GM18870 (cell line): ENCODE data around the gene SH3BP4.

Experiments used
- ATAC-seq: cut with Tn5 transposase; IDR thresholded peaks from one replicate; pipeline ENCODE4 v1.9.1; 2021; ENCODE audit warnings: moderate library complexity; ENCODE audit not compliant: unreplicated experiment

SH3BP4 gene

DNA sequence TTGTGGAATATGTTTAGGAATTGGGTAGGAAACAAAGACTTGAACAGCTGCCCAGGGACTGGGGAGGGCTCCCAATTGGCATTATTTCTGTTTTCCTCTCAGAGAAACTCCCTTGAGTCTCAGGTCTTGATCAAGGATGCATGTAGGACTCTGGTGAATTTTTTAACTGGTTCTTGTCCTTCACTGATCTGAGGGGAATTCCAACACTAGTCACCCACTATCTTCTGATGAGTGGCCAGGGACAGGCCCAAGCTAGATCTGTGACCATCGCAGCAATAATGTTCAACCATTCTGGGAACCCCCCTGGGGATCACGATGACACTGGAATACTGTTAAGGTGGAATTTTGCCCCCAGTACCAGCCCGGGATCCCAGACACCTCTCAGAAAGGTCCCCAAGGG, 132.0 kb downstream of the SH3BP4 start:
- no peak for ATAC-seq

DNA sequence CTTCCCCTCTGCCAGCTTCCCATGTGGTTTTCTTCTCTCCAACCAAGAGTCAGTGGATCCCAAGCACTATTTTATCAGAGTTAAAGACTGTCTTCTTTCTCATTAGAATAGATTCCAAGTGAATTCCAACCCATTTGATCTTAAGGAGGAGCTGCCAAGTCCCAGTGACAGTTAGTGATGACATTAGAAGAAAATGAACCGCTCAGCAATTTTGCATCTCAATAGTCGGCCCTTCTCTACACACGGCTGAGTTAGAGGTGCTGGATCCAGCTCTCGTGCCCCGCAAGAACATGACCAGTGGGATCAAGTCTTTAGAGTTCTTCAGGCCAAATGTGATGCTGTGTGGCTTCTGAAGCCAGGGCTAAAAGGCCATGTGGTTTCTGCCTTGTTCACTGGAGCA, 132.6 kb downstream of the SH3BP4 start:
- no peak for ATAC-seq

DNA sequence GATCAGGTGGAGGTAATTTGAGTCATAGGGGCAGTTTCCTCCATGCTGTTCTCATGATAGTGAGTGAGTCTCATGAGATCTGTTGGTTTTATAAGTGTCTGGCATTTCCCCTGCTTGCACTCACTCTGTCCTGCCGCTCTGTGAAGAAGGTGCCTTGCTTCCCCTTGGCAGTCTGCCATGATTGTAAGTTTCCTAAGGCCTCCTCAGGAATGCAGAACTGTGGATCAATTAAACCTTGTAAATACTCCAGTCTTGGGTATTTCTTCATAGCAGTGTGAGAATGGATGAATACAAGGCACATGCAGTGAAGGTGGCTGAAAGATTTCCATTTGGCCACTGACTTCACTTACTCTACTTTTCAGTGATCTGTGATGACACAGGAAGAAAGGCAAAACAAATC, 133.7 kb downstream of the SH3BP4 start:
- ATAC-seq, result no peak

DNA sequence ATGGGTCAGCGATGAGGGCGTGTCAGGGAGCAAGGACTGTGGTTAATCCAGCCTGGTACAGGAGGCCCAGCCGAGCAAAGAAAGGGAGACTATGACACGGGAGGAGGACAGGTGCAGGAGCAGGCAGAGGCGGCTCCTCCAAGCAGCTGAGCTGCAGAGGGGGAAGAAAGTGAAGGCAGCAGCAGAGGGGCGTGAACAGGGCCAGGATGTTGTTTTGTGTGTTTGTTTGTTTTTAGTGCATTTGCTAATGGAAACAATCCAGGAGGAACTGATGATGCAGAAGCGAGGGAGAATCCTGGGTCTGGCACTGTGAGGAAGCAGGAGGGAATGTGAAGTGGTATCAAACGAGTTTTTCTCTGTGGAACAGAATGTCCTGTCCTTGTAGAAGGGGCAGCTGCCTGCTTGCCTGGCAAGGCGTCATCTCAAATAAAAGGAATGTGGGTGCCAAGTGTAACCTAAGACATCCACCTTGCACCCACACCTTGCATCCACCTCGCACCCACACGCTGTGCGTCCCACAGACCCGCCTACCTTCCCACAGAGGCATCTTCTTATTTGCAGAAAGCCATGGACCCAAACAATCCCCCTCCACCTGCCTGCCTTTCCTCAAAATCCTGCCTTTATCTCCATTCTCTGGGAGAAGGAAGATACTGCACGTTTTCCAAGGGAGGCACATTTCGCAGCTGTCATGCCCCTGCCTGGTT, 134.8 kb downstream of the SH3BP4 start:
- no peak for ATAC-seq

DNA sequence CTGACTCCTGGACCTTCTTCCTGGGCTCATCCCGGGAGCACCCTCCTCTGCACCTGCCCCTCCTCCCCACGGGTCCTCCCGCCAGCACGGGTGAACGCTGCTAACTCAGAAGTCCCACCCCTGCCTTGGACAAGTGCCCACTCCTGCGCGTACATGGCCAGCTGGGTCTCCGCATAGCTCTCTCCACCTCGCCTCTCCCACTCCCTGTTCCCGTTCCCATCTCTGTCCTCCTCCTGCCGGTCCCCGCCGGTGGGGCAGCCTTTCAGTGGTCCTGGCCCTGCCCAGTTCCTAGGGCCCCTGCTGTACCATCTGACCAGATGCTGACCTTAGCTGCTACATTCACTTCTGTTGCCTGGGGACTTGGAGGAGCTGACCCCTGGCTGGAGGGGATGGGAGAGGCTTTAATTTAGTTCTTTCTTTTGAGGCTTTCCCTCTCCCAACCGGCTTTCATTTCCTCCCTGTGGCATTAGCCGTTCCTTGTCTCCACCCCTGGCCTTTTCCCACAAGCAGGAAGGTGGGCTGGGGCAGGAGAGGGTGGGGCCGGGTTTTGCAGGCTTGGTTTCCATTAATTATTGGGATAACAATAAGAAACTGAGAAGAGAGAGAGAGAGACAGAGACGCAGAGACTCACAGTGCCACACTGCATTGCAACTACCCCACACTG, 136.1 kb downstream of the SH3BP4 start:
- no peak for ATAC-seq

DNA sequence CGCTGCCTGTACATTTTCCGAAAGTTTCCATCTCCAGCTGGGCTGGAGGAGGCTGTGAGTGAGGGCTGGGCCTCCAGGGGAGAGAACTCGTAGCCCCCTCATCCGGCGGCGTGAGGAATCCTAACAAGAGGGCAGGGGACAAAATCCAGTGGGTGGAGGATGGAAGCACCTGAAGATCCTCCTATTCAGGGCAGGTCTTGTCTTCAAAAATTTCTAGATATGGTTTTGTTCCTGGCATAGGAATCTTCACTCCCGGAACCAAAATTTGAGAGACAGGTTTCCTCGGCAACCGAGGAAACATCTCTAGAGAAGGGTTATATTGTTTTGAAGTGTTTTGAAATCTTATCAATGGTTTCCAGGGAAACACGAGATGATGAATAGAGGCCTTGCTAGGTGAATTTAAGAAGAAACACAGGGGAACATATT, 136.7 kb downstream of the SH3BP4 start:
- ATAC-seq, result no peak

DNA sequence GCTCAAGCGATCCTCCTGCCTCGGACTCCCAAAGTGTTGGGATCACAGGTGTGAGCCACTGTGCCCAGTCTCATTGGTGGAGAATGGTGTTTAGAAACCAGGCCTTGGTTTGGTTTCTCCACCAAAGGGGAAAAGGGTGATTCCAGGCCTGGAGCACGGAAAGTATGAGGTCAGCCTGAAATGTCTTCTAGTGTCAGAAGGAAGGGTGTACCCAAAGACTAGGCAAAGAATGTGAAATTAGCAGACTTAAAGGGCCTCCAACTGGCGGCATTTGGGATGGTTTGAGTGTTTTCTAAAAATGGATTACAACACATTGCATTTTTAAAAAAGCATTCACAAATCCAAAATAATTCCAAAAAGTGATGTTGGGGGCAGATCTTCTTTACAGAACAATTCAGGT, 139.6 kb downstream of the SH3BP4 start:
- no peak for ATAC-seq

DNA sequence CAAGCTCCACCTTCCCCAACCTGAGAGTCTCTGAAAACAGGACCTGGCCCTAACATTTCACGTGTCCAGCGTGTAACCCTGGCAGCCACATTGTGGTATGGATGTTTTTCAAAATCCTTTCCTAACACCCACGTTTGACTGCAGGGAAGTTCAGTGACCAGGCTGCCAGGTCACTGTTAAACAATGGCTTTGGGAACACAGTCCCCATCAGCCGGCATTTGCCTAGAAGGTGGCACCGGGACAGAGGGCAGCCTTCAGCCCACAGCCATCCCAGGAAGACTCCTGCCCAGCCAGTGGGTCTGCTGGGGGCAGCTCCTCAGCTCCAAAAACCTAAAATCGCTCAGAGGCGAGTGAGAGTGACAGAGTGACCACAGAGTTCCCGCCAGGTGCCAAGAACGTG, 140.2 kb downstream of the SH3BP4 start:
- no peak for ATAC-seq

DNA sequence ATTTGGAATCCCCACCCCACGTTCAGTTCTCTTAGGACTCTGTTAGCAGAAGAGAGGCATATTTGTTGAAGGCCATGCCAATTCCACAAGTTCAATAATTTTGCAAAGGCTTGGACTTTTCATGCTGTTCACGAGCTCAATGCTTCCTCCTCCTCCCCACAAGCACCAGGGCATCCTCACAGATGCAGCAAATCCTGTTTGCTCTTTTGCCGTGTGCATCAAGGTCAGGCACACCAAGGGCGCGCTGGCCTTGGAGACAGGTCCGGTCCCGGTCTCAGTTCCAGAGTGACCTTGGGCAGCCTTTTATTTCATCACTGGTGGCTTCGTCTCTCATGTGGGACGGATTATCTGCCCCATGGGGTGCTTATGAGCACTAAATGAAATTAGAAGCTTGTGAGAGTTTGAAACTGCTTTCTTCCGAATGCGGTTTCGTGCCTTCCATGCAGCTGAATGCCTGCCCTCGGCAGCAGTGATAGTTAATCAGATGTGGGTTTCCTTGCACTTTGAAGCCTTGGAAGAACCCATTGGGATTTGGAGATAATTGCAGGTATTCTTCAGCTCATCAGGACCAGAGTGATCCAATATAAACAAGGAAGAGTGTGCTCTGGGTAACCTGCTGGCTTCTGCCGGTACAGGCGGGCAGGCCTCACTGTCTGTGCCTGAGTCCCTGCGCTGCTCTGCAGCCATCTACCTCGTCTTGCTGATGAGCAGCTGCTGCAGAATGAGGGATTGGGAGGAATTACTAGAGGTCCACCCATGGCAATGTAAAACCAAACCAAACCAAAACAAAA, 140.8 kb downstream of the SH3BP4 start:
- no peak for ATAC-seq

DNA sequence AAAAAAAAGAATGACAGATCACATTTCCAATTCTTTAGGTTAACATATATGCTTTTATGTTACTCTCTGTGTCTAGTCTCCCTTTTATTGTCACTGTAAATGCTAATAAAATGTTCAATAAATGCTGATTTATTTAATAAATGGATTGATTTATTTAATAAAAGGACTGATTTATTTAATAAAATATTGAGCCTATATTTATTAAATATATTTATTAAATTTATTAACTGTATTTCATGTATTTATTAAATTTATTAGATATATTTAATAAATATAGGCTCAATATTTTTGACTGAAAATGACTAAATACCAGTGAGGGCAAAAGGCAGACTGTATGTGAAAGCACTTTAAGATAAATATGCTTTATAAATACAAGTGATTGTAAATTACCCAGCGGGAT, 142.6 kb downstream of the SH3BP4 start:
- no peak for ATAC-seq

DNA sequence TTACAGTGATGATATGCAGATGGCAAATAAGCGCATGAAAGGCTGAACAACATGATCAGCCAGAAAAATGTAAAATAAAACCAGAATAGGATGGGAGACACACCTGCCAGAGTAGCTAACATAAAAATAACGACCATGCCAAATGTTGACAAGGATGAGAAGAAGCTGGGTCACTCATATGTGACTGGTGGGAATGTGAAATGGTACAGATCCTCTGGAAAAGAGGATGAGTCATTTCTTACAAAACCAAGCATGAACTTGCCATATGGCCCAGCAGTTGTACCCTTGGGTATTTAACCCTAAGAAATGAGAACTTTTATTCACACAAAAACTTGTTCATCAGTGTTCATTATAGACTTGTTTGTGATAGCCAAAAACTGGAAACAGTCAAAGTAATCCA, 143.8 kb downstream of the SH3BP4 start:
- ATAC-seq, result no peak

DNA sequence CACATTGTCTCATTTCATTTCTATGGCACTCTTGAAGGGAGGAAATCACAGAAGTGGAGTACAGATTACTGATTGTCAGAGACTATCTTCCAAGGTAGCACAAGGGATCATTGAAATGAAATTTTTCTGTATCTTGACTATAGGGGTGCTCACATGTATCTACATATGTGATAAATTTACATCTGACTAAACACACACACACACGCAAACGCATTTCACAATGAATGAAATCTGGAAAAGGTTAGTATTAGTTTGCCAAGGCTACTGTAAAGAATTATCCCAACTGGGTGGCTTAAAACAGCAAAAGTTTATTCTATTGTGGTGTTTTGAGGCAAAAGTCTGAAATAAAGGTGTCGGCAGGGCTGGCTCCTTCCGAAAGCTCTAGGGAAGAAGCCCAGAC, 144.6 kb downstream of the SH3BP4 start:
- ATAC-seq, result no peak

DNA sequence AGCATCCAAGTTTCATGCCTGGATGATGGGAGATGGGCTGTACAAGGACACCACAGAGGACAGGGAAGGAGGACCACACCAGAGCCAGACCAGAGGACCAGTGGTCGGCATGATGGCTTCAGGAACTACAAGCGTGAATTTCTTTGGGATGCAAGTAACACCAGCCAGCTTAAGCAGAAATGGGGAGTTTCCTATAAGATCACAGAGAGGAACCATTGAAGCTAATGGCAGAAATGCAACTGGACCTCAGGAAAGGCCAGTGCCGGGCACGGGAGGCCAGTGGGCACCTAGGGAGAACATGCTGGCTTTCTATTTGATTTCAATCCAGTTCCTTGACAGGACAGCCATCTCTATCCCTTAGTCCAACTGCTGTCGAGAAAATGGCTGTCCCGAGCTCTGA, 145.4 kb downstream of the SH3BP4 start:
- ATAC-seq, result no peak

DNA sequence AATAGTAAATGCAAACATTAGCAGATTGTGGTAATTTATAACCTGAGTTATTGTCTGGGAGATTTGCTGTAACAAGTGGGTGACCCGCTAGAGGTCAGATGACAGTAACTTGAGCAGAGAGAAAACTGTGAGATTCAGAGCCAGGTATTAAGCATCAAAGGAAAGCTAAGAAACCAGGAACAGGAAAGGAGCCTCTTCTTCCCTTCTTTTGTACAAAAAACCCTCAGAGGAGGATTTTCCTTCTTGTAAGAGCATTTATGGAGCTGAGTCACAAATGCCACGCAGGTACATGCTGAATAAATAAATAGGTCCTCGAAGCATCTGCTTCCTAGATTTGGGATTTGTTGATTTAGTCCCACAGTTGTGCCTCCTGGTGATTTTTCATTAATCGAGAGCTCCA, 146.5 kb downstream of the SH3BP4 start:
- no peak for ATAC-seq

DNA sequence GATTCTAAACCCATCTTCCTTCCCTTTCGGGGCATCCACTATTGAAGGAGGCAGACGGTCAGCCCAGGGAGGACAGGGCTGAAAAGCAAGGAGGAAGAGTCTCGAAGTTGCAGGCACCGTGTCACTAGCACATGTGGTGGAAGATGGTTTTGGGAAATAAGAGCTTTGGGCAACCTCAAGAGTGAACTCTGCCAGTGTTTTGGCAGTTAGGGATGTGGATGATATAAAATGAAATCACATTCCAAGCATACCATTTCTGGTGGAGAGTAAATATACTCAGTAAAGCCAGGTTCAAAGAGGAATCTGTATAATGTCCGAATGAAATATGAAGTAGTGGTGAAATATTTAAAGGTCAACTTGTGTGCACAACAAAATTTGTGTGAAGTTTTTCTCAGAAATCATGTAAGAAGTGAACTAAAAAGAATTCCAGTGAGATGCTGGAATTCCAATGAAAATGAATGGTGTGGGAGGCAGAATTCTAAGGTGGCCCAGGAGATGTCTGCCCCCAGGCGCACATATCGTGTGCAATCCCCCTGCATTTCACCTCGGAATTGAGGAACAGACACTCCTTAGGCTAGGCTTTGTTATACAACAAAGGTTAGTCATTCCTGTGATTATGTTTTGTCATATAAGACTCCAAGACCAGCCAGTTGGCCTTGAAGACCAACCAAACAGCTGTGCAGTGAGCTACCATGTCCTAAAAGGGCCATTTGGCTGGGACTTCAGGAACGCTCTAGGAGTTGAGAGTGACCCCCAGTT, 147.1 kb downstream of the SH3BP4 start:
- no peak for ATAC-seq

DNA sequence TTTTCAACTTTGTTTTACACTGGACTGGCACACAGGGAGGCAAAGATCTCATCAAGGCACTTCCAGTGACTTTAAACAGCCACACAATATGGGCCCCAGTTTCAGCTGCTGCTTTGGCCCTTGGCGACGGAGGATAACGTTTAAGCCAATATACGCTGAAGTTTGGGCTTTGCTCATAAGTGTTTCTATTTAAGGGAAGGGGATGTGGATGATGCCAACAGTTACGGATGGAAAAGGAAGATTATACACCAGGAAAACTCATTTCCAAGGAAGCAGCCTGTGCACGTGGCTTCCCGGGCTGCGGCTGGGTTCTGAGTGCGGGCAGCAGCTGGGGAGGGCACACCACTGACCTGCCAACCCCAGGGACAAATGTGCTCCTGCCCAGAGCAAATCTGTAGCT, 151.1 kb downstream of the SH3BP4 start:
- no peak for ATAC-seq
